Measurements from ENCODE around the gene EVI2A. TPM values are rescaled to one million over a fixed set of nuclear protein-coding genes. Genes with fewer than 3 reads are reported as not detected.
"Not testable (repeated sequence)": the region's sequence is repeated elsewhere in the genome, so short reads cannot be mapped to it uniquely, and the experiment has no call there.

EVI2A gene
- total RNA-seq, 1 experiment from 2014 or later, result 7.4 TPM

- DNase-seq (ENCODE audit: low read depth), result not testable (repeated sequence)
Measured at GRCh38 chr17:31312223-31312622, 9.2 kb downstream of the EVI2A start.

DNA sequence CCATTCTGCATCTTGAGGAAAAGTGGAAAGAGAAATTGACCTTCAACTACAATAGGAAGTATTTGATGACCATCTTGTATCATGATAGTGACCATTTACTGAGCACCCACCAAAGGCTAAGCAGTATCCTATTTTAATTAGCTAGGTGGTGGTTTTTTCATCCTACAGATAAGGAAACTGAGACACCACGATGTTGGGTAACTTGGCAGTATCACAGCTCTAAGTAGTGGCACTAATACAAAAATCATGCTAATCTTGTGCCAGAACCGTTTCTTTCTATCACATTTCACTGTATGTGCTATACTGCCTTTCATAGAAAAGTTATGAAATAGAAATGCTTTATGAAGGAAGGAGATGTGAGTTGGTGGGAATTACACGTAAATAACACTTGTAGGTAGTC is 9.9 kb downstream of the EVI2A start:
- DNase-seq (ENCODE audit: low read depth), result no peak

- no peak for DNase-seq (ENCODE audit: low read depth)
Measured at GRCh38 chr17:31310886-31311285, 10.5 kb downstream of the EVI2A start.

DNA sequence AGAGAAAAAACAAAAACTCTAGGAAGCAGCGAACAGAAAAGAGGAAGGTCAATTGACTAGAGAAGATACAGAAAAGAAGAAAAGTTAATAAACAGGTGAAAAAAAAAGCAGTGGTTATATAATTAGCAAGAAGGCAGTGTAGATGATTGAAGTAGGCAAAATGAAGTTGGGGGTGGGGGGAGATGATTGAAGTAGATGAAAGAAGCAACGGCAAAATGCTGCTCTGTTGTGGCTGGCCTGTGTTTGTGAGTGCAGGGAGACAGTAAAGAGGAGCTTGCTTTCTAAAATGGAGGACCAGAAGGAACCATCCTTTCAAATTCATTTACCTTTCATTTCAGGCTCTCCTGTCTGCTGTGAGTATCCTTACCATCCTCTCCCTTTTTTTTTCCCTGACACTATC is 11.2 kb downstream of the EVI2A start:
- no peak for DNase-seq (ENCODE audit: low read depth)

DNA sequence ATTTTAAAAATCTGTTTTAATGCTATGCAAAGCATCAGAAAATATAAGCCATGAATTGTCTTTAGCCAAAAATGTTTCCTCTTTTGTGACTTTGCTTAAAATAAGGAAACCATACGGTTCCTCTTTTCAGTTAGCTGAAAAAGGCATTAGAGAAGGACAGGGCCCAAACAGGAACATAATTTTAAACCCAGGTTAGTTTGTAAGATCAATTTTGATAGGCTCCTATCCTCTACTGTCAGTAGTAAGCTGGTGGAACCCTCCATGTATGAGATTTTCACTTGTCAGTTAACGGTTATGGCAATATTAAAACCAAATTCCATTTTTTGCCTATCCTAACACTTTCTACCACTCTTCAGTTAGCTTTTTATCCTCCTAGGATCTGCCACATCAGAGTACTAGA is 11.9 kb downstream of the EVI2A start:
- DNase-seq (ENCODE audit: low read depth), result no peak

DNA sequence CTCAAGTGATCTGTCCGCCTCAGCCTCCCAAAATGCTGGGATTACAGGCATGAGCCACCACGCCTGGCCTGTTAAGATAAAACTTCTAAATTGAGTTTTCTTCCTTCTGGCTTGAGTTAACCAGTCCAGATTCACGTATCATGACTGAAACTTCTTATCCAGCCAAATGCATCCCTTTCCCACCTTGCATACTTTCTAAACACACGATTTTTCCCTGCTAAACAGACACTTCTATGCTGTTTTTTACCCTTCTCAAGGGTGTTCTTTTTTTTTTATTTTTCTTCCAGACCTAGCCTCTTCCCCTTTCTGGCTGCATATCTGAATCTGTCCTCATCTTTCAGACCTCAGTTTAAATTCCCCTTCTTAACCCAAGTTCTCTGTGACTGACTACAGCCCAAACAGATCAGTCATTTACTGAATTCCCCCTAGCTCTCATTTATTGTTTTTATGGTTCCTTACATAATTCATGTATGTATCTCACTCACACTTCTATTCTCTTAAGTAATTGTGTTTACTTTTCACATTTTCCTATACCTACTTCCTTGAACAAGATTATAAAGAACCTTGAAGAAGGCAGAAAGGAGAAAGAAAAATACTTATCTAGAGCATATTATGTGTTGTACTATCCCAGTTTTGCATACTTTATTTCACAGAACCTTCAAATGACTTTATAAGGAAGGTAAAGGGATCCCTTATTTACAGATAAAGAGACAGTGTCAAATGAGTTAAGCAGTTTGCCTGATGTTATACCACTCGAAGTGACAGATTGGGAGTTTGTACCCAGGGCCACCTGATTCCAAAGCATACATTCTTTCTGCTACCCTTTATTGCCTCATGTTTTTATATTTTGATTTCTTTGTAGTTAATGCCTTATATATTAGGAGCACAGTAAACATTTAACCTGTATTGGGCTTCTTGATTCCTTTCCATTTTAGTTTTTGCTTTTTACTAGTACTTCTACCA is 12.8 kb downstream of the EVI2A start:
- no peak for DNase-seq (ENCODE audit: low read depth)

DNA sequence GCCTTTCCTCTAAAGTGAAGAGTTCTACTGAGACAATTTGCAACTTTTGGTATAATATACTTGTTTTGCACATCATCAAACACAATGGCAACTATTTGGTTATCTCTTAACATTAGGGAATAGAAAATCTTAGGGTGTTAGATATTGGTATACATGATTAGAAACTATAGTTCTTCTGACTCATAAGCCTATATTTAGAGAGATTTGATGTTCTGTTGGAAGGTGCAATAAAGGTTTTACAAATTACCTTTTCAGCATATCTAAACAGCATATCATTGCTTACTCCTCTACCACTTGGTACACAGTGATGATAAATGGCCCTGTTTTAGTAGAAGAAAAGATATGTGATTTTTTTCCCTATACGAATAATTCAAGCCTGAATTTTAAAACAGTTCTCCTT is 13.8 kb downstream of the EVI2A start:
- no peak for DNase-seq (ENCODE audit: low read depth)

DNA sequence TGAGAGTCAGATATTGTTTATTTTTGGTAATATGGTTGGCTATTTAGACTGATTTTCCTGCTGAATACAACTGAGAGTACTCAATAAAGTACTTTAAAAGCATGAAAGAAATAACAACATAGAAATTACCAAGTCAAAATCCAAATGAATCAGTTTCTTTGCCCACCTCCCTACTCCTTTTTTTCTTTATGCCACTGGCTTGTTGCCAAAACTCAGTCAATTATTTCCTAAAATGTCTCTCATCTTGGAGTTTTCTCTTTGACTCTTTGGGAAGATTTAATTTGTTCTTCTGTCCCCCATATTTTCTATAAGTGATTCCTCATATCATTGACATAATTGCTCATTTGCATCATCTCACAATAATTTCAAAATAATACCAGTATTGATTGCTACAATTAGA is 21.8 kb downstream of the EVI2A start:
- no peak for DNase-seq (ENCODE audit: low read depth)

DNA sequence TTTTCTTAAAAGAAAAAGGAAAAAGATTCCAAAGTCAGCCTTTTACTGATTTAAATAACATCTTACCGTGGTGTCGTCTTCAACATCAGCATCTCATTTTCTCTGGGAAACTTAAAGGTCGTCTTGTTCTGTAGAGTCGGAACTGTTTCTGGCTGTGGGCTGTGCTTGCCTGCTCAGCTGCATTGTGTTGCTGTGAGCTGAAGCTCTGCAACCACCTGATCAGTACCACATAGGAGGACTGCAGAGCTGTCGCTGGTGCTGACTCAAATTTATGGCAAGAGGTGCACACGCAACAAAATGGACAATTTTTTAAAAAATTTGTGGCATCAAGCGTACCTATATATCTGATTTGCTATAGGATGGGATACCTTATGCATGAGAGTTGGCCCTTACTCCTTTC is 24.3 kb downstream of the EVI2A start, which contains the start of gene OMG:
Gene OMG (minus strand): TSS at position 150 of the 400 bp plus-strand sequence. CDS start 908 bp downstream, outside the sequence.
- no peak for DNase-seq (ENCODE audit: low read depth)

DNA sequence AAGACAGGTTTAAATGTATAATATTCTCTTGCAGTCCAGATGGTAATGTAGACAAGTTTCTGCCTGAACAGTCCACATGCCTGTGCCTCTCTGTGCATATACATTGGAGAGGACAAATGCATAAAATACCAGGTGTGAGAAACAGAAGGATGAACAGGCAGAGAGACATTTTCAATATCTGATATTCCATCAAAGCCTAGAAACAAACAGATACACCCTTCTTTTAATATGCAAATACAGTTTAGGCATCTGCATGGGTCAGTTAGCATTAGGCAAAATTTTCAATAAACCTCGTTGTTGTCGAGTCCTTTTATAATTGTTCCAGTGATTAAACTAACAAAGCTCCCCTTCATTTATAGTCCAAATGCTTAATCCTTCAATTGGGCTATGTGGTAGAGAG is 25.3 kb downstream of the EVI2A start:
- no peak for DNase-seq (ENCODE audit: low read depth)

GRCh38 chr17:31295489-31295871 is 25.9 kb downstream of the EVI2A start:
- DNase-seq (ENCODE audit: low read depth), result no peak

DNA sequence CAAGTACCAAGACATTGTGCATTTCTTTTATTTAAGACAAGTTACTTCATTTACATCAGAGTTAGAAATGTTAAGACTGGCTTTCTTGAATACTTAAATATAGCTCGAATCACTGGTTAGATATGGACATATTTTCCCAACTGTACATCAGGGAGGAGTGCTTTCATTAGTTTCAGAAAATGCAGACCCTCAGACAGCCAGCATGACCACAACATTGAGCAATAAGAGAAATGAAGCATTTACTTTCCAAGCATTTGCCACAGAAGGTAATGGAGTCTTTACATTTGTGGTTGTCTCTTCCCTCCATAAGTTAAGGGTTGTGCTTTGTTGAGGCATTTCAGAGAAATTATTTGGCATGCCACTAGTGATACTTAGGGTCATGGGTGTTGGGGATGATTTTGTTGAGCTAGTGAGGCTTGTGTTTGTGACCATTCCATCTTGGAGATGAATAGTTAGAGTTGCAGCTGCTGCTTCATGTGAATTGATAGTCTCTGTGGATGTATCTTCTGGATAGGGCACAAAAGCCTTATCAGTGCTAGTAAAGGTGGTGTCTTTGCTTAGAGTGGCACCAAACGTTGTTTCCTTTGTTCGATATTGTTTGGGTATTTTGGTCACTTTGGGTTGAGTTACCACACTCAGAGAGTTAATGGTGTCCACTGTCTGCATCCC is 26.5 kb downstream of the EVI2A start:
- no peak for DNase-seq (ENCODE audit: low read depth)

DNA sequence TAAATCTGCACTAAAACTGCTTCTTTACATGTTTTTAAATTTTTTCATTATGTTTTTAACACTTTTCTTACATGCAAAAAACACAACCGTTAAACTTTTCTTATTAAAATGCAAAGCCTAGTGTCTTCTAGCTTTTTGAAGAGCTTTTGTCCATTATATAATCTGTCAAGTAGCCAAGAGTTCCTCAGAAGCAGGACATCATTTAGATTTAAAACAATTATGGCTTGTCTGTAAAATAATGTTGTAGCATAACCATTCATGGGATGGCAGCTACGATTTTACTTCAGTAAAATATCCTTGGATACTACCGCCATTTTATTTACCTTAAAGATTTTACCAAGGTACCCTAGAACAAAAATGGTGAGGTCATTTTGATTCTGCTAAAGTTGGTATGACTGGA is 27.2 kb downstream of the EVI2A start:
- no peak for DNase-seq (ENCODE audit: low read depth)

GRCh38 chr17:31293581-31293980 is 27.8 kb downstream of the EVI2A start:
- DNase-seq (ENCODE audit: low read depth), result no peak

GRCh38 chr17:31291820-31292219 is 29.6 kb downstream of the EVI2A start:
- DNase-seq (ENCODE audit: low read depth), result no peak

DNA sequence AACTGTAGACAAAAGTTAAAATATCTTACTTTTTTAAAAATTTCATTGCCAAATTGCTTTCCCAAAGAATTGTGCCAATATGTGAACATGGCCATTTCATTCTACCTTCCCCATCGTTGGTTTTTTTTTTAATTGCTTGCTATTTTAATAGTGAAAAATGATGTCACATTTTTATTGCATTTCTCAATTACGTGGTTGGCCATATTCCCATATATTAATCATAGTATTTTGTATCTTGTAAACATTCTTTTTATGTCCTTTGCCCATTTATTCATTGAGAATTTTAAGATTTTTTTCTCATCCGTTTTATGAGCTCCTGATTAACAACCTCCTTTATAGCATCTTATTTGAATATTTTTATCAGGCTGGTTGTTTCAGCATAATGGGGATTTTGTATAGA is 31.6 kb downstream of the EVI2A start:
- DNase-seq (ENCODE audit: low read depth), result no peak

- not testable (repeated sequence) for DNase-seq (ENCODE audit: low read depth)
Measured at GRCh38 chr17:31287932-31288331, 33.5 kb downstream of the EVI2A start.

- no peak for DNase-seq (ENCODE audit: low read depth)
Measured at GRCh38 chr17:31286587-31286986, 34.8 kb downstream of the EVI2A start.

- no peak for DNase-seq (ENCODE audit: low read depth)
Measured at GRCh38 chr17:31283841-31284240, 37.6 kb downstream of the EVI2A start.

- no peak for DNase-seq (ENCODE audit: low read depth)
Measured at GRCh38 chr17:31281061-31281460, 40.4 kb downstream of the EVI2A start.

DNA sequence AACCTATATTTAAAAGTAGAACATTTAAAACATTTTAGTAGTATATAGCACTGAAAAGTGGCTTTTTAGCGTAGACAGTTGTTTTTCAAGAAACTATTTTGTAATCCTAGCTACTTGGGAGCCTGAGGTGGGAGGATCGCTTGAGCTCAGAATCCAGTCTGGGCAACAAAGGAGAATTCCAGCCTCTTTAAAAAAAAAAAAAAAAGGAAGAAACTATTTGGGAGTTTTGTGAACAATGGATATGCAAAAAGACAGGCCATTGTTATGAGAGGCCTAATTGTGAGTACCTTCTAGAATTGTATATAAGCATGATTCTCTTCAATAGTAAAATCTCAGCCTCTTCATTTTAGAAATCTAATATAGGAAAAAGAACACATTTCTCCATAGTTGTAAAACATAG is 42.0 kb downstream of the EVI2A start:
- DNase-seq (ENCODE audit: low read depth), result no peak

- DNase-seq (ENCODE audit: low read depth), result no peak
Measured at GRCh38 chr17:31275116-31275515, 46.3 kb downstream of the EVI2A start.

- DNase-seq (ENCODE audit: low read depth), result peak; percentile 43
Measured at GRCh38 chr17:31274252-31274651, 47.2 kb downstream of the EVI2A start.
